Right ventricle myocardium superior (tissue), 1 donor: ENCODE measurements around the gene ZSWIM7. TPM values are rescaled to one million over a fixed set of nuclear protein-coding genes. Genes with fewer than 3 reads are reported as not detected.
A peak's percentile ranks its signal among the peaks of the same experiment; 100 is the strongest.
"Not testable (repeated sequence)": the region's sequence is repeated elsewhere in the genome, so short reads cannot be mapped to it uniquely, and the experiment has no call there.

Experiments
- ATAC-seq: fragments of 200-7000 bp; cut with Tn5 transposase; one replicate; pipeline ENCODE4 v1.9.1; 2020; ENCODE audit warnings: mild to moderate bottlenecking; ENCODE audit not compliant: poor library complexity
- DNase-seq: peaks from one replicate; pipeline ENCODE4 v3.0.0-alpha.2; 2020
- intact Hi-C: fragments of 100-400 bp; cut with DNase I; formaldehyde crosslinking; loops from one replicate; pipeline ENCODE4 v1.11.2; 2022
- total RNA-seq: library from RNA; stranded (reverse); fragmentation: NEBNext Ultra II Directional; extraction: Animal tissue kit (Norgen Biotek cat#: 25700); gene quantifications from one replicate; pipeline ENCODE4 v1.2.1, GENCODE V29; 2021
- donor health status: DM: no; HTN: yes; CAD: no; lungs with severe emphysema.

ZSWIM7 gene
- total RNA-seq, 1 donor from 2014 or later: 21.0 TPM

GRCh38 chr17:15944759-15945526 lies 54.6 kb downstream of the ZSWIM7 start, which contains the start of gene ADORA2B:
TSS of gene ADORA2B (plus strand) at chr17:15945130. CDS start at chr17:15945249, 119 bp downstream.
- DNase-seq: peak; percentile 79
- intact Hi-C loops: loop anchor here (10.0 kb wide), 1 partner anchor 50 kb away; the partner anchor contains the start of genes TTC19 and ZSWIM7
- ATAC-seq: peak; percentile 87

- DNase-seq (no peak), ATAC-seq (no peak)
- intact Hi-C loops: loop anchor here (10.0 kb wide), 1 partner anchor 51 kb away; the partner anchor contains the start of genes TTC19 and ZSWIM7
These were observed 55.3 kb downstream of the ZSWIM7 start for GRCh38 chr17:15943971-15944758.

GRCh38 chr17:15942207-15942833 lies 57.2 kb downstream of the ZSWIM7 start:
- peak; percentile 63 for DNase-seq
- intact Hi-C loops: loop anchor here (10.0 kb wide), 1 partner anchor 52 kb away; the partner anchor contains the start of genes TTC19 and ZSWIM7
- ATAC-seq: peak; percentile 10

- intact Hi-C loops: loop anchor here (10.0 kb wide), 1 partner anchor 53 kb away; the partner anchor contains the start of genes TTC19 and ZSWIM7
- no peak for ATAC-seq
These were observed 57.7 kb downstream of the ZSWIM7 start for GRCh38 chr17:15941781-15942180.

GRCh38 chr17:15936481-15936880 lies 63.0 kb downstream of the ZSWIM7 start:
- DNase-seq, ATAC-seq, intact Hi-C loops: not testable (repeated sequence)

More at GRCh38 chr17:15941781-15942180, 57.7 kb downstream of the ZSWIM7 start:
- DNase-seq: no peak

GRCh38 chr17:15935891-15936290 lies 63.6 kb downstream of the ZSWIM7 start:
- intact Hi-C loops: no loop called here
- DNase-seq: no peak
- no peak for ATAC-seq

GRCh38 chr17:15934866-15935265 lies 64.6 kb downstream of the ZSWIM7 start:
- intact Hi-C loops: no loop called here

GRCh38 chr17:15931394-15931793 lies 68.1 kb downstream of the ZSWIM7 start:
- ATAC-seq (no peak), DNase-seq (no peak)
- intact Hi-C loops: no loop called here

More at GRCh38 chr17:15934866-15935265, 64.6 kb downstream of the ZSWIM7 start:
- DNase-seq: no peak
- ATAC-seq: no peak

- intact Hi-C loops: no loop called here
- no peak for DNase-seq
- ATAC-seq: no peak
These were observed 69.1 kb downstream of the ZSWIM7 start for GRCh38 chr17:15930426-15930825.

- intact Hi-C loops: no loop called here
- DNase-seq: no peak
These were observed 69.6 kb downstream of the ZSWIM7 start for GRCh38 chr17:15929941-15930340.

GRCh38 chr17:15928286-15928785 lies 71.2 kb downstream of the ZSWIM7 start:
- DNase-seq: no peak
- intact Hi-C loops: no loop called here
- ATAC-seq: no peak

More at GRCh38 chr17:15929941-15930340, 69.6 kb downstream of the ZSWIM7 start:
- no peak for ATAC-seq

Other genes with a start within 250 kb of the ZSWIM7 start
- gene ADORA2B, start 54.6 kb downstream of the ZSWIM7 start, total RNA-seq: 0.46 TPM
- 19.0 TPM for gene TTC19, start 120 bp upstream of the ZSWIM7 start, total RNA-seq
- gene NCOR1, start 215.8 kb upstream of the ZSWIM7 start, total RNA-seq: 61.4 TPM
- gene PIGL, start 217.5 kb upstream of the ZSWIM7 start, total RNA-seq: 8.2 TPM